Raji (cell line): ENCODE measurements around the gene RAD51B.

Experiments
- POLR2A ChIP-seq: IDR thresholded peaks from 2 replicates; pipeline ENCODE4 v1.6.1; 2011; ENCODE audit warnings: low read depth, low read length, control low read depth; ENCODE audit not compliant: insufficient read depth

The RAD51B gene

DNA sequence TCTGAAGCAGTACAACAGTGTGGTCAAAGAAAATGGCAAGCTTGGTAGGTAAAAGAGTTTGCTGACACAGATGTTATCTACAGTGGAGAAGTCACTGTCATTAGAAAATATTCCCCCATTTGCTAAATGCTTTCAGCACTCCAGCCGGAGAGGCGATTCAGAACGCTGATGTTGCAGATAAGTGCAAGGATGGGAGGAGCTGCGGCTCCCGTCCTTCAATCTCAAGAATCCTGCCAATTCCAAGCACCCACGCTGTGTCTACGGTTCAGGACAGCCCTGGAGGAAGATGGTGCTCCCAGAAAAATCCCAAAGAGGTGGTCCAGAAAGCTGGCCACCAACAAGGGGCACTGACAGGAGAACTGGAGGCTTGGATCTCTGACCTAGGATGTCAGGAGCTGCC lies 894.2 kb downstream of the RAD51B start:
- TF ChIP-seq POLR2A, result no peak

- no peak for TF ChIP-seq POLR2A
These were observed 895.7 kb downstream of the RAD51B start for GRCh38 chr14:68714991-68715924.

- no peak for TF ChIP-seq POLR2A
These were observed 897.1 kb downstream of the RAD51B start for GRCh38 chr14:68716698-68717097.

DNA sequence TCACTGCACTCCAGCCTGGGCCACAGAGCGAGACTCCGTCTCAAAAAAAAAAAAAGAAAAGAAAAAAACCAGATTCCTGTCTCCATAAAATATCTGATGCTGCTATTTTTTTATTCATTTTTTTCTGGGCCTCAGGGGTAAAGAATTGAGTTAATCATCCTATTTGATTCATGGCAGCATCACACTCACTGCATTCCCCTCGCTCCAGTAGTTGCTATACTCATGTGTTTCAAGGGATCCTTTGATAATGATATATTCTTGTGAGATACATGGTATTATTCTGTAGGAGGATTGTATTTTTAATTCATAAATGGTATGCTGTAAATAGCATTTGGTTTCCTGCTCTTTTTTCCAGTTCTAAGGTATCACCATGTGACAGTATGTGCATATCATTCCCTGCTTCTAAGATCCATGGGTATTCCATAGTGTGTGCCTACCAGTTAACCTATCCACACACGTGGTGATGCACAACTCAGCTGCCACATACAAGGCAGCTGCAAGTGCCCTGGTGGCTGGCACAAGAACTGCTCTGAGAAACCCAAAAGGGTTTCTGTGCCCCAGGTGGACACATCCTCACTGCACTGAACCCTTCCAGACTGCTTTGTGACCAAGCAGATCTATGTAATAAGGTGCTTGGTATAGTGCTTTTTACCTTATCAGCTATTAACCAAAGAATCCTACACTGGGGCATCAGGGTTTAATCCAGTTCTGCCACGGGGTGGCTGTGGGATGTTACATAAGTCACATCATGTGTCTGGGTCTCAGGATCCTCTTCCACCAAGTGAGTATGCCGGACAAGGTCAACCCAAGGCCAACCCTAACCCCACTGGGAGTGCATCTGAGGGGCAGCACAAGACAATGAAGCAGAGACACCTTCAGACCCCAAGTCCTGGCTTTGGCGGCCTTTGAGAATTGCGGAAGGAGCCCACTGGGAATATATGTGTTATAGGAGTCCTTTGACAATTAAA lies 898.7 kb downstream of the RAD51B start:
- TF ChIP-seq POLR2A, result no peak

DNA sequence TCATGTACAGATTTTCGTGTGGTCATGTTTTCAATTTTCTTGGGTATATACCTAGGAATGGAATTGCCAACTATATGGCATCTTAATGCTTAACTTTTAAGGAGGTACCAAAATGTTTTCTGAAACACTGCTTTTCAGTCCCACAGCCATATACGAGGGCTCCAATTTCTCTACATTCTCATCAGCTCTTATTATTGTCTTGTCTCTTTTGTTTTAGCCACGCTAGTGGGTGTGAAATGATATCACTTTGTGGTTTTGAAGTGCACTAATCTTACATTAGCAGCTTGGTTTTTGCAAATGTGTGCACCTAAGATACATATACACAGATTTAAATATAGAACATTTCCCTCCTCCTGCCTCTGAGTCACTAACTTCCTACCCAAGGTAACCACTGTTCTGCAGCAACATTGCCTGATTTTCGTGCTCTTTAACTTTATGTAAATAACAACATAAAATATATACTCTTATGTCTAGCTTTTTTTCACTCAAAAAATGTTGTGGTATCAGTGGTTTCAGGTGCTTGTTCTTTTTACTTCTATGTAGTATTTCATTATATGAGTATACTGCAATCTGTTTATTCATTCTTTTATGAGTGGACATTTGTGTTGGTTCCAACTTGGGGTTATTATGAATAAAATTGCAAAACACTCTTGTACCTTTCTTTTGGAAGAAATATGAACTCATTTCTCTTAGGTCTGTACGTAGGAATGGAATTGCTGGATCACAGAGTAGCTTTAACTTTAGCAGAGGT lies 900.2 kb downstream of the RAD51B start:
- no peak for TF ChIP-seq POLR2A

GRCh38 chr14:68722186-68722585 lies 902.6 kb downstream of the RAD51B start:
- no peak for TF ChIP-seq POLR2A

DNA sequence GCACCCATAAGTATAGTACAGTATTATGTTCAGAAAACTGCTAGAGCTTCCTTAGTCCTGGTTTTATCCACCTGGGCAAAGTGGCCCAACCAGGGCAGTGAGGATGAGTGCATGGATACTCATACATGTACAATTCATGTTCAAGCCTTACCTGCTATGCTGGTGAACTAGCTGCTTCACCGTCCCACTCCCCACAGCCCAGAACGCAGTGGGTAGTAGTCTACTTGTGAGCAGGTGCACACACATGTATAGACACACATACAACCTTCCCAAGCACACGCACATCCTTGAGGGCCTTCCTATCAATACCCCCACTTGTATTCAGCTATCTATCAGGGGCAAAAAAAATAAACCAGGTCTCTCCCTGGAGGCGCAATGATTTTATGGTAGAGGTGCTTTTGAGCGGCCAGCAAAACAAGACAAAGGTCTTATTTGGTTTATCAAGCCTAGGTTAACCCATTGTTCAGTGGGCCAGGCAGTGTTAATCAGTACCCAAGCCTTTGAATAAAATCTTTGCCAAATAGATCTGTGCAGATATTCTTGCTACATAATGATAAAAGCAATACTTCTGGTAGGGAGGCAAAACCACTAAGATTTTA lies 903.5 kb downstream of the RAD51B start:
- no peak for TF ChIP-seq POLR2A

- TF ChIP-seq POLR2A, result no peak
These were observed 904.3 kb downstream of the RAD51B start for GRCh38 chr14:68723808-68724268.

- TF ChIP-seq POLR2A, result no peak
These were observed 905.3 kb downstream of the RAD51B start for GRCh38 chr14:68724914-68725313.

DNA sequence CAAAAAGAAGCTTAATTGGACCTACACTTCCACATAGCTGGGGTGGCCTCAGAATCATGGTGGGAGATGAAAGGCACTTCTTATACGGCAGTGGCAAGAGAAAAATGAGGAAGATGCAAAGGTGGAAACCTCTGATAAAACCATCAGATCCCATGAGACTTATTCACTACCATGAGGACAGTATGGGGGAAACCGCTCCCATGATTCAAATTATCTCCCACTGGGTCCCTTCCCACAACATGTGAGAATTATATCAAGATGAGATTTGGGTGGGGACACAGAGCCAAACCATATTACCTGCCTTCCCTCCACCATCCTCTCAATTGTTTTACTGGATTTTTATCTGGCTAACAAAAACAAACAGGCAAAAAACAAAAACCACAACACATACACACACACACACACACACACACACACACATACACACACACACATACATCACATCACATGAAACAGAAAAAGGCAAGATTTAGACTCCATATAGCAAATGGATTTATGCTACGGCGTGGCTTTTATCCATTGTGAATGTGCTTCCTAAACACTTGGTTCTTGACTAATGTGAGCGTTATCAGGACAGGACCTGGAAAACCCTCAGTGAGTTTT lies 906.6 kb downstream of the RAD51B start:
- TF ChIP-seq POLR2A, result no peak

DNA sequence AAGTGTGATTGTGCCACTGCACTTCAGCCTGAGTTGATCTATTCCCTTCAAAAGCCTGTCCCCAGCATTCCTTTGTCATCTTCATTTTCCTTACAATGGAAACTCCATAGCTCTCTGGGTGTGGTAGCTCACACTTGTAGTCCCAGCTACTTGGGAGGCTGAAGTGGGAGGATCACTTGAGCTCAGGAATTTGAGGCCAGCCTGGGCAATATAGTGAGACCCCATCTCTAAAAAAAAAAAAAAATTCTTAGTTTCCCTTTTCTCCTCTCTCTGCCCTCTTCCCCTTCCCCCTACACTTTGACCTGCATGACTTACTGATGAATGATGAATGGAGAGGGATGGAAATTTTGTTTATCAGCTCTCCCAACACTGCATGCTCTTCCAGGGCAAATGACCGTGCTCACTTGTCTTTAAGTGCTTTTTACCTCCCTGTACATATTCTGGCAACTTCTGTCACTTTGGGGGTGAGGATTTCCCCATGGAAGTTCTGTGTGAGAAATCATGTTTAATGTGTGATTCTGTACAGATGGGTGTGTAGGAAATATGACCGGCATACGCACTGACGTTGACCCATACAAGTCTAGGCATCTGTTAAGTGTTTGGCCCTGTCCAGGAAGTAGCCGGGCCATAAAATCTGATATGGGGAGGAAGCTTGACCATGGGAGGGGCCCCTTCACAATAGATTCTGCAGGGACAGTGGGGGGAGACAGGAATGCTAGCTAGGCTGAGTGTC lies 907.9 kb downstream of the RAD51B start:
- no peak for TF ChIP-seq POLR2A

GRCh38 chr14:68728342-68729106 lies 908.9 kb downstream of the RAD51B start:
- no peak for TF ChIP-seq POLR2A

- no peak for TF ChIP-seq POLR2A
These were observed 910.0 kb downstream of the RAD51B start for GRCh38 chr14:68729556-68729955.

GRCh38 chr14:68730348-68730747 lies 910.8 kb downstream of the RAD51B start:
- no peak for TF ChIP-seq POLR2A
